Endothelial cell (in vitro differentiated cells): ENCODE data around the gene RNF169. TPM values are rescaled to one million over a fixed set of nuclear protein-coding genes. Genes with fewer than 3 reads are reported as not detected.

ENCODE experiments used
- DNase-seq: peaks from one replicate; pipeline ENCODE4 v3.0.0; 2021; ENCODE audit warnings: low spot score
- H3K27ac Mint-ChIP-seq: one replicate; pipeline ENCODE4 v1.8.0; 2021; ENCODE audit warnings: mixed read lengths, inconsistent platforms; ENCODE audit not compliant: unreplicated experiment
- H3K27me3 Mint-ChIP-seq: one replicate; pipeline ENCODE4 v1.8.0; 2021; ENCODE audit warnings: mild to moderate bottlenecking, moderate library complexity, mixed read lengths, inconsistent platforms; ENCODE audit not compliant: unreplicated experiment
- H3K36me3 Mint-ChIP-seq: one replicate; pipeline ENCODE4 v1.8.0; 2021; ENCODE audit warnings: mild to moderate bottlenecking, low read depth, mixed read lengths, inconsistent platforms; ENCODE audit not compliant: unreplicated experiment
- H3K4me1 Mint-ChIP-seq: one replicate; pipeline ENCODE4 v1.8.0; 2021; ENCODE audit warnings: mild to moderate bottlenecking, mixed read lengths, inconsistent platforms; ENCODE audit not compliant: unreplicated experiment
- H3K4me3 Mint-ChIP-seq: one replicate; pipeline ENCODE4 v1.8.0; 2021; ENCODE audit warnings: mild to moderate bottlenecking, mixed read lengths, inconsistent platforms; ENCODE audit not compliant: unreplicated experiment
- H3K9me3 Mint-ChIP-seq: one replicate; pipeline ENCODE4 v1.8.0; 2021; ENCODE audit warnings: mixed read lengths, inconsistent platforms; ENCODE audit not compliant: unreplicated experiment
- CTCF ChIP-seq: fragments of 200-600 bp; sonication (generic); IDR thresholded peaks from one replicate; pipeline ENCODE4 v1.5.0; 2021; ENCODE audit warnings: antibody characterized with exemption; ENCODE audit not compliant: unreplicated experiment
- microRNA-seq: library from miRNA; unstranded; fragments of <30 nt; microRNA quantifications from one replicate; pipeline ENCODE4, GENCODE V29; 2020; ENCODE audit not compliant: unreplicated experiment
- total RNA-seq: library from RNA; stranded (reverse); fragmentation: NEBNext Ultra II Directional; extraction: Animal tissue kit (Norgen Biotek cat#: 25700); gene quantifications from one replicate; pipeline ENCODE4 v1.2.1, GENCODE V29; 2021; ENCODE audit not compliant: unreplicated experiment

The RNF169 gene
- total RNA-seq, 1 donor from 2014 or later, result 16.8 TPM

- H3K36me3 Mint-ChIP-seq, result peaks cover 43% of the 10 kb centered on the region
- no peak for DNase-seq
- H3K27ac Mint-ChIP-seq, result no peak overlapping the region
- no peaks in the 10 kb centered on the region for H3K9me3 Mint-ChIP-seq
- no peaks in the 10 kb centered on the region for H3K4me1 Mint-ChIP-seq
- H3K27me3 Mint-ChIP-seq, result no peaks in the 10 kb centered on the region
- peak; percentile 88 for TF ChIP-seq CTCF
- H3K4me3 Mint-ChIP-seq, result peak overlapping the region; percentile 49
Observed at GRCh38 chr11:74877132-74877531, 128.5 kb downstream of the RNF169 start.

Small RNA genes within 50 kb of the gene (microRNA-seq; reads per million reads assigned to microRNA genes)
- gene MIR4696, result not detected

Other genes with a start within 250 kb of the RNF169 start
- 16.0 TPM for gene POLD3, start 156.3 kb upstream of the RNF169 start, total RNA-seq
- gene CHRDL2, start 17.4 kb upstream of the RNF169 start, total RNA-seq, result 0.21 TPM
- 8.0 TPM for gene XRRA1, start 200.2 kb downstream of the RNF169 start, total RNA-seq
- gene SPCS2, start 200.4 kb downstream of the RNF169 start, total RNA-seq, result 130 TPM
- 11.8 TPM for gene NEU3, start 240.1 kb downstream of the RNF169 start, total RNA-seq